GM21717 (cell line): Measurements from ENCODE around the gene CFD.
"Not testable (repeated sequence)": the region's sequence is repeated elsewhere in the genome, so short reads cannot be mapped to it uniquely, and the experiment has no call there.

Experiments
- ATAC-seq: cut with Tn5 transposase; IDR thresholded peaks from one replicate; pipeline ENCODE4 v1.9.1; 2021; ENCODE audit warnings: mild to moderate bottlenecking, moderate library complexity; ENCODE audit not compliant: unreplicated experiment

The CFD gene

GRCh38 chr19:852136-853013 is 7.1 kb upstream of the CFD start, which contains the start of gene ELANE:
Gene ELANE, plus strand, starts transcription at chr19:852303. Its CDS starts 26 bp downstream, at chr19:852329.
- ATAC-seq: no peak

- ATAC-seq: no peak
Observed at GRCh38 chr19:853014-853585, 6.4 kb upstream of the CFD start.

- ATAC-seq: not testable (repeated sequence)
Observed at GRCh38 chr19:853614-854220, 5.7 kb upstream of the CFD start.

- ATAC-seq: no peak
Observed at GRCh38 chr19:854549-854948, 4.9 kb upstream of the CFD start.

- ATAC-seq: no peak
Observed at GRCh38 chr19:855142-855541, 4.3 kb upstream of the CFD start.

- ATAC-seq: no peak
Observed at GRCh38 chr19:855566-856120, 3.8 kb upstream of the CFD start.

- no peak for ATAC-seq
Observed at GRCh38 chr19:858284-858683, 1.2 kb upstream of the CFD start.

GRCh38 chr19:861141-861755 is 1.8 kb downstream of the CFD start:
- ATAC-seq: no peak

- ATAC-seq: no peak
Observed at GRCh38 chr19:861756-862580, 2.5 kb downstream of the CFD start.

- ATAC-seq: no peak
Observed at GRCh38 chr19:862581-863314, 3.3 kb downstream of the CFD start.

GRCh38 chr19:863315-863620 is 3.8 kb downstream of the CFD start:
- no peak for ATAC-seq

GRCh38 chr19:866769-867300 is 7.4 kb downstream of the CFD start:
- no peak for ATAC-seq

- ATAC-seq: no peak
Observed at GRCh38 chr19:867301-867793, 7.9 kb downstream of the CFD start.

GRCh38 chr19:867855-868457 is 8.5 kb downstream of the CFD start:
- no peak for ATAC-seq

GRCh38 chr19:868458-869244 is 9.2 kb downstream of the CFD start:
- ATAC-seq: no peak

- no peak for ATAC-seq
Observed at GRCh38 chr19:869245-870177, 10.0 kb downstream of the CFD start.

- ATAC-seq: no peak
Observed at GRCh38 chr19:870314-870713, 10.8 kb downstream of the CFD start.
